GM23338 (cell line): Measurements from ENCODE around the gene RNF26. TPM values are rescaled to one million over a fixed set of nuclear protein-coding genes. Genes with fewer than 3 reads are reported as not detected.
A peak's percentile ranks its signal among the peaks of the same experiment; 100 is the strongest.

Source experiments
- ATAC-seq: fragments of 200-7000 bp; cut with Tn5 transposase; 3 replicates; pipeline ENCODE4 v1.9.1; 2020
- DNase-seq: peaks from one replicate; pipeline ENCODE4 v3.0.0-alpha.2; 2015; ENCODE audit warnings: low spot score
- H2AFZ ChIP-seq: fragments of 200-600 bp; sonication (generic); 2 replicates; pipeline ENCODE4 v1.8.0; 2016; ENCODE audit warnings: antibody characterized with exemption, mild to moderate bottlenecking, moderate library complexity
- H3F3A ChIP-seq: fragments of 200-600 bp; sonication (generic); replicated peaks from 2 replicates; pipeline ENCODE4 v1.8.0; 2017; ENCODE audit warnings: antibody characterized with exemption, mixed run types, low read depth
- H3K27ac ChIP-seq: fragments of 200-600 bp; sonication (generic); 2 replicates; pipeline ENCODE4 v1.6.1; 2016; ENCODE audit warnings: low read depth
- H3K27me3 ChIP-seq: fragments of 200-600 bp; sonication (generic); 2 replicates; pipeline ENCODE4 v1.8.0; 2016; ENCODE audit warnings: mild to moderate bottlenecking, mixed run types, moderate library complexity; ENCODE audit not compliant: insufficient read depth
- H3K36me3 ChIP-seq: fragments of 200-600 bp; sonication (generic); 2 replicates; pipeline ENCODE4 v1.8.0; 2016; ENCODE audit warnings: mild to moderate bottlenecking; ENCODE audit not compliant: insufficient read depth
- H3K4me1 ChIP-seq: fragments of 200-600 bp; sonication (generic); 2 replicates; pipeline ENCODE4 v1.8.0; 2016; ENCODE audit warnings: mild to moderate bottlenecking, moderate library complexity; ENCODE audit not compliant: insufficient read depth
- H3K4me2 ChIP-seq: fragments of 200-600 bp; sonication (generic); 2 replicates; pipeline ENCODE4 v1.7.1; 2017; ENCODE audit warnings: mixed run types
- H3K4me3 ChIP-seq: fragments of 200-600 bp; sonication (generic); 2 replicates; pipeline ENCODE4 v1.6.1; 2016; ENCODE audit warnings: mixed run types
- H3K79me2 ChIP-seq: fragments of 200-600 bp; sonication (generic); replicated peaks from 2 replicates; pipeline ENCODE4 v1.8.0; 2017; ENCODE audit warnings: mild to moderate bottlenecking; ENCODE audit not compliant: insufficient read depth
- H3K9me2 ChIP-seq: fragments of 200-600 bp; sonication (generic); 2 replicates; pipeline ENCODE4 v1.8.0; 2017; ENCODE audit not compliant: insufficient read depth
- H4K20me1 ChIP-seq: fragments of 200-600 bp; sonication (generic); replicated peaks from 2 replicates; pipeline ENCODE4 v1.8.0; 2017; ENCODE audit warnings: mild to moderate bottlenecking; ENCODE audit not compliant: insufficient read depth
- H3K27ac Mint-ChIP-seq: 2 replicates; pipeline ENCODE4 v1.8.0; 2020; ENCODE audit warnings: inconsistent platforms, mild to moderate bottlenecking, moderate library complexity, mixed read lengths
- H3K27me3 Mint-ChIP-seq: 3 replicates; pipeline ENCODE4 v1.8.0; 2022; ENCODE audit warnings: low read depth, mild to moderate bottlenecking, moderate library complexity, mixed read lengths, inconsistent platforms; ENCODE audit not compliant: insufficient read depth, poor library complexity
- H3K36me3 Mint-ChIP-seq: 3 replicates; pipeline ENCODE4 v1.8.0; 2021; ENCODE audit warnings: low read depth, mild to moderate bottlenecking, inconsistent platforms, moderate library complexity, mixed read lengths
- H3K4me1 Mint-ChIP-seq: 3 replicates; pipeline ENCODE4 v1.8.0; 2020; ENCODE audit warnings: mild to moderate bottlenecking, inconsistent platforms, mixed read lengths
- H3K4me3 Mint-ChIP-seq: 3 replicates; pipeline ENCODE4 v1.8.0; 2021; ENCODE audit warnings: moderate library complexity, mild to moderate bottlenecking, inconsistent platforms, mixed read lengths
- H3K9me3 Mint-ChIP-seq: 3 replicates; pipeline ENCODE4 v1.8.0; 2020; ENCODE audit warnings: moderate library complexity, mild to moderate bottlenecking, inconsistent platforms, mixed read lengths
- ETS1 ChIP-seq: IDR thresholded peaks from 2 replicates; pipeline ENCODE4 v1.6.1; 2016; ENCODE audit warnings: antibody characterized with exemption
- EZH2 ChIP-seq: fragments of 200-600 bp; sonication (generic); IDR thresholded peaks from one replicate; pipeline ENCODE4 v1.8.0; 2017; ENCODE audit warnings: antibody characterized with exemption, mild to moderate bottlenecking, low read depth; ENCODE audit not compliant: unreplicated experiment
- JUNB ChIP-seq: IDR thresholded peaks from one replicate; pipeline ENCODE4 v1.6.1; 2016; ENCODE audit warnings: antibody characterized with exemption; ENCODE audit not compliant: unreplicated experiment
- NANOG ChIP-seq: IDR thresholded peaks from 2 replicates; pipeline ENCODE4 v1.6.1; 2016; ENCODE audit warnings: antibody characterized with exemption, borderline replicate concordance
- ZNF114 ChIP-seq: fragments of 250-450 bp; sonication (Bioruptor Pico); IDR thresholded peaks from 2 replicates; pipeline ENCODE4 v1.5.0; 2020; ENCODE audit warnings: mild to moderate bottlenecking, moderate library complexity
- ZNF462 ChIP-seq: fragments of 250-450 bp; sonication (Bioruptor Pico); IDR thresholded peaks from 2 replicates; pipeline ENCODE4 v1.5.0; 2020; ENCODE audit warnings: mild to moderate bottlenecking, moderate library complexity
- polyA plus RNA-seq: library from polyadenylated mRNA; unstranded; fragments of >200 nt; fragmentation: Nextera tagmentation; extraction: Ambion mirVana; gene quantifications from 2 replicates; pipeline ENCODE4 v1.2.1, GENCODE V29; 2016
- total RNA-seq: library from RNA; depleted of rRNA; stranded (reverse); fragments of >200 nt; shearing (Covaris generic); gene quantifications from 2 replicates; pipeline ENCODE4 v1.2.3, GENCODE V29; 2014
- TF ChIP-seq, protein P1 (sequence below), 2 experiments: fragments of 200-600 bp in 1 of 2; sonication (generic) in 1 of 2; conservative IDR thresholded peaks; 2 replicates each; pipeline versions ENCODE4 v1.5.1 to v1.6.1; 2016 to 2017; ENCODE audit warnings: antibody characterized with exemption in 2 of 2, low read depth in 2 of 2, mild to moderate bottlenecking in 2 of 2, moderate library complexity in 1 of 2

The RNF26 gene
- total and polyA plus RNA-seq, 2 experiments from 2014 or later, result 31.8 to 58.3 TPM

DNA sequence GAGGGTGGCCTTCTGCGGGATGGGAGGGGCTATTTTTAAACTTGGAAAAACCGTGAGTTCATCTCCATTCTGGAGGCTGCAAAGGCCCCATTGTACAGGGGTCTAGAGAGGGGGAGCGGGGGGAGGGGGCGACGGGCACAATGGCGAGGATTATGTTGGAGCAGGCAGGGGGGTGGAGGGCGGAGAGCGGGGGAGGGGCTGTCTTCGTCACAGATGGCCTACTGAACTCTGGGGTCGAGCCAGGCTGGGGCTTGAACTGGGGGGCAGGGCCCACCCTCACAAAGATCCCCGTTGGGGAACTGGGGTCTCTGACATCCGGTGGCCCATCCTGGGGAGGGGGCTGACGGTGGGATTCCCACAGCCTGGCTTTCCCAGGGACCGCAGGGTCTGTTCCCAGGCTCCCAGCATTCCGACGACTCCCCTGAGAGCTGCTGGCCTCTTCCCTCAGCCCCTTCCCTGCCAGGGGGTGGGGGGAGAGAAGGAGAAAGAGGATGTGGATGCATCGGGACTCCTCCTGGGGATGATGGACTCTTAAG lies 14.0 kb upstream of the RNF26 start (continued):
- TF ChIP-seq EZH2 (no peak), ZNF114 (no peak), NANOG (no peak), ZNF462 (CRISPR knock-in tag) (no peak)

- Histone ChIP-seq H3K4me2 (peak overlapping the region; percentile 98), H3K27me3 (peaks cover 27% of the 10 kb centered on the region), H3K4me1 (peaks cover 41% of the 10 kb centered on the region)
- TF ChIP-seq, protein P1, sequence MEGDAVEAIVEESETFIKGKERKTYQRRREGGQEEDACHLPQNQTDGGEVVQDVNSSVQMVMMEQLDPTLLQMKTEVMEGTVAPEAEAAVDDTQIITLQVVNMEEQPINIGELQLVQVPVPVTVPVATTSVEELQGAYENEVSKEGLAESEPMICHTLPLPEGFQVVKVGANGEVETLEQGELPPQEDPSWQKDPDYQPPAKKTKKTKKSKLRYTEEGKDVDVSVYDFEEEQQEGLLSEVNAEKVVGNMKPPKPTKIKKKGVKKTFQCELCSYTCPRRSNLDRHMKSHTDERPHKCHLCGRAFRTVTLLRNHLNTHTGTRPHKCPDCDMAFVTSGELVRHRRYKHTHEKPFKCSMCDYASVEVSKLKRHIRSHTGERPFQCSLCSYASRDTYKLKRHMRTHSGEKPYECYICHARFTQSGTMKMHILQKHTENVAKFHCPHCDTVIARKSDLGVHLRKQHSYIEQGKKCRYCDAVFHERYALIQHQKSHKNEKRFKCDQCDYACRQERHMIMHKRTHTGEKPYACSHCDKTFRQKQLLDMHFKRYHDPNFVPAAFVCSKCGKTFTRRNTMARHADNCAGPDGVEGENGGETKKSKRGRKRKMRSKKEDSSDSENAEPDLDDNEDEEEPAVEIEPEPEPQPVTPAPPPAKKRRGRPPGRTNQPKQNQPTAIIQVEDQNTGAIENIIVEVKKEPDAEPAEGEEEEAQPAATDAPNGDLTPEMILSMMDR (conservative IDR thresholded peaks at IDR 0.05; ENCODE audit: low read depth in 2 of 2), result 0 out of 4 replicates have a peak, but pooled peaks of 1 of the 2 experiments have one; percentile 0
- TF ChIP-seq JUNB (no peak), ZNF114 (no peak), ETS1 (no peak)
These were observed 13.4 kb upstream of the RNF26 start for GRCh38 chr11:119320776-119321524.

More at GRCh38 chr11:119320776-119321524, 13.4 kb upstream of the RNF26 start:
- DNase-seq (peak; percentile 77), ATAC-seq (peak; percentile 41)
- Mint-ChIP-seq H3K27me3 (peaks cover 36% of the 10 kb centered on the region), H3K9me3 (no peaks in the 10 kb centered on the region), H3K4me1 (peaks cover 37% of the 10 kb centered on the region), H3K4me3 (peak overlapping the region; percentile 77), H3K27ac (no peak overlapping the region), H3K36me3 (no peaks in the 10 kb centered on the region)
- H3K9me2 ChIP-seq, result no peaks in the 10 kb centered on the region
- no peaks in the 10 kb centered on the region for H4K20me1 ChIP-seq
- H3F3A ChIP-seq, result peaks cover 19% of the 10 kb centered on the region
- H3K27ac ChIP-seq, result peak overlapping the region; percentile 88; the same call in 1 of the 2 replicates
- no peaks in the 10 kb centered on the region for H3K79me2 ChIP-seq
- H3K4me3 ChIP-seq, result peak overlapping the region; percentile 80
- H3K36me3 ChIP-seq, result no peaks in the 10 kb centered on the region
- H2AFZ ChIP-seq, result peak overlapping the region; percentile 69
